RWPE1 (cell line): Measurements from ENCODE around the gene ADCY5.

ENCODE experiments used
- CTCF ChIA-PET: fragments of 350-600 bp; sonication (Branson Sonifier 250); formaldehyde crosslinking; extraction: SDS; loops from one replicate; lab custom pipeline; 2021; lab: Yijun Ruan, JAX
- POLR2A ChIA-PET: fragments of 400-600 bp; formaldehyde crosslinking; extraction: SDS; loops from one replicate; lab custom pipeline; 2020; ENCODE audit warnings: antibody characterized with exemption; ENCODE audit not compliant: low non-redundant PET; lab: Yijun Ruan, JAX
- DNase-seq: peaks from one replicate; pipeline ENCODE4 v3.0.0; 2012; ENCODE audit warnings: low spot score
- H3K27ac ChIP-seq: fragments of 450-650 bp; 2 replicates; pipeline ENCODE4 v1.5.1; 2017
- TF ChIP-seq, protein P1 (sequence below): fragments of 450-650 bp; conservative IDR thresholded peaks from 2 replicates; pipeline ENCODE4 v1.5.1; 2017; ENCODE audit warnings: low read depth, mild to moderate bottlenecking

Gene ADCY5

DNA sequence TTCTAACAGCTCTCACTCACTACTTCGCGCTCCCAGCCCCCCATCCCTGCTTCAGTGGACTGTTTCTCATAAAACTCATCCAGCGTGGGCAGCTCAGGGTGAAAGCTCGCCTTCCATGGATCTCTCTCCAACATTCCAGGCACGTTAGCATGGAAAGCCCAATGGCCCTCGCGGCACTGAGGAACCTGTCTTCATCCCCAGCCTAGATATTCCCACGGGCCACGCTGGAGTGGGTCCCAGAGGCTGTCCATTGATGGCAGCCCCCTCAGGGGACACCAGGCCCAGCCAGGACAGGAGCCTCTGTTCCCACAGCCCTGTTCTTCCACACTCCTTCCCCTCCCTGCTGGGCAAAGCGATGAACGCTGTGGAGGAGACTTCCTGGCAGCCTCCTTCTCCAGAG lies 126.0 kb downstream of the ADCY5 start:
- ChIA-PET POLR2A (no interaction called here), CTCF (no interaction called here)
- TF ChIP-seq, protein P1, sequence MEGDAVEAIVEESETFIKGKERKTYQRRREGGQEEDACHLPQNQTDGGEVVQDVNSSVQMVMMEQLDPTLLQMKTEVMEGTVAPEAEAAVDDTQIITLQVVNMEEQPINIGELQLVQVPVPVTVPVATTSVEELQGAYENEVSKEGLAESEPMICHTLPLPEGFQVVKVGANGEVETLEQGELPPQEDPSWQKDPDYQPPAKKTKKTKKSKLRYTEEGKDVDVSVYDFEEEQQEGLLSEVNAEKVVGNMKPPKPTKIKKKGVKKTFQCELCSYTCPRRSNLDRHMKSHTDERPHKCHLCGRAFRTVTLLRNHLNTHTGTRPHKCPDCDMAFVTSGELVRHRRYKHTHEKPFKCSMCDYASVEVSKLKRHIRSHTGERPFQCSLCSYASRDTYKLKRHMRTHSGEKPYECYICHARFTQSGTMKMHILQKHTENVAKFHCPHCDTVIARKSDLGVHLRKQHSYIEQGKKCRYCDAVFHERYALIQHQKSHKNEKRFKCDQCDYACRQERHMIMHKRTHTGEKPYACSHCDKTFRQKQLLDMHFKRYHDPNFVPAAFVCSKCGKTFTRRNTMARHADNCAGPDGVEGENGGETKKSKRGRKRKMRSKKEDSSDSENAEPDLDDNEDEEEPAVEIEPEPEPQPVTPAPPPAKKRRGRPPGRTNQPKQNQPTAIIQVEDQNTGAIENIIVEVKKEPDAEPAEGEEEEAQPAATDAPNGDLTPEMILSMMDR = no peak
- no peak for DNase-seq
- H3K27ac ChIP-seq = no peak overlapping the region

- DNase-seq = no peak
- H3K27ac ChIP-seq = no peak overlapping the region
- ChIA-PET POLR2A (no interaction called here), CTCF (interaction anchor here (0.6 kb wide), 1 partner anchor 126 kb away, joined by 3 read pairs; no protein-coding TSS in a partner anchor)
- TF ChIP-seq, protein P1 = no peak
Measured at GRCh38 chr3:123321806-123322205, 127.1 kb downstream of the ADCY5 start.

DNA sequence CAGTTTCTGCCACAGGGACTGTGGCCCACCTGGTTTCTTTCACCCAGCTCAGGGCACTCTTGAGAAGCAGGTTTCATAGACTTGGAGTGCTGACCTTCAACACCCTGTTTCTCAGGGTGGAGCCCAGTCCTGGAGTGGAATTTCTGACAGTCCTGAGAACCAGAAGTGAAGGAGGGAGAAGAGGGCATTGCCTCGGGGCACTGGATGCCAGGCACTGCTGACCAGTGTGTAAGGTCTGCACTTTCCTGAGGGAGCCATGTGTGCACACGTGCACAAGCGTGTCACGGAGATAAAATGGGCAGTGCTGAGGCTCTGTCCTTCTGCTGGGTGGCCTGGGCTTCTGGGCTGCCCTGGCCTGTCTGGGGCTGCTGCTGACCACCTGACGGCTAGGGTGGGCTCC lies 128.7 kb downstream of the ADCY5 start:
- TF ChIP-seq, protein P1 = no peak
- POLR2A ChIA-PET = no interaction called here
- CTCF ChIA-PET = interaction anchor here (0.6 kb wide), 1 partner anchor 62 kb away, joined by 4 read pairs; no protein-coding TSS in a partner anchor

DNA sequence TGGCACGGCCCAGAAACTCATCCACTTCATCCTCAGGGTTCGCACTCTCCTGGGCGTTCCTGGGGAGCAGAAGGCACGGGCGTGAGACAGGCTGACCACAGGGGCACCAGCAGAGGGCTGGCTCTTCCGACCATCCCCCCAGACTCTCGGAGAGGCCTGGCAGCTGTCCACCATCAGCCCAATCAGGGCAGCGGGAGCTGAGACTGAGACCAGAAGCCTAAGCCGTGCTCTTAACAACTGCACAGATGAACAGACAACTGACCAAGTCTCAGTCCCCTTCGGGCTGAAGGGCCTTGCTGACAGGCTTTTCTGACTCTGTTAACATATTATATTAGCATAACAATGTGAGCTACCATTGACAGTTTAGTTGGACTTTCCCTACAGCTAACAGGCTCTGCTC lies 129.1 kb downstream of the ADCY5 start:
- no peak for DNase-seq
- POLR2A ChIA-PET = no interaction called here

More for the DNA sequence above, 128.7 kb downstream of the ADCY5 start:
- H3K27ac ChIP-seq = no peak overlapping the region
- DNase-seq = no peak

DNA sequence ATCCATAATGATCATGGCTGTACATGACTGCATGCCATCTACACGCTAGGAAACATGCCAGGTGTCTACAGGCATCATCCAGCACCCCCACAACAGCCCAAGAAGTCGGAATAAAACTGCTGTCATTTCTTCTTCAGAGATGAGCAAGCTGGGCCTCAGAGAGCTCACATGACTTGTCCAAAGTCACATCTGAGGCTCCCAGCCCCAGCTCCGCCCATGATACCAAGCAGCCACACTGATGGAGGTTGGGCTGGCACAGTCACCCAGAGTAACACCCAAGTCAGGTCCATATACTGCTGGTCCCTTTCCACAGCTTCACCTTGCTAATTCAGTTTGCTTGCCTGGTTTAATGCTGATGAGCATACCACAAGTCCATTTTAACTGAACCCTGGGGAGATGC lies 130.5 kb downstream of the ADCY5 start:
- POLR2A ChIA-PET = no interaction called here
- TF ChIP-seq, protein P1 = no peak
- CTCF ChIA-PET = no interaction called here
- DNase-seq = no peak
- H3K27ac ChIP-seq = no peak overlapping the region

More for the DNA sequence above, 129.1 kb downstream of the ADCY5 start:
- CTCF ChIA-PET = no interaction called here
- H3K27ac ChIP-seq = no peak overlapping the region
- TF ChIP-seq, protein P1 = no peak

DNA sequence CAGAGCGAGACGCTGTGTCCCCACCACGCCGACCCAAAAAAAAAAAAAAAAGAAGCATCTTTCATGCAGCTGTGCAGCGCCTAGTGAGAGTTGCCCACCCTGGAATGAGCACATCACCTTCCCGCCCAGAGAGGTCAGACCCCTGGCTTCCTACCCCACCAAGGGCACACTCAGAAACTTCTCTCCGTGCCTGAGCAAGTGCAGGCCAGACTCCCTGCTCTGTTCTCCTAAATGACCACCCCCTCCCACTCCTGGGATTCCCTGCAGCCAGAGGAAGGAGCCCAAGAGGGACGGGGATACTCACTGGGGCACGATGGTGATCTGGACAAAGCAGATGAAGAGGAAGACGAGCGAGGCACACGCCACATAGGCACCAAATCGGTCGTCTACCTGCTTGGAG lies 131.2 kb downstream of the ADCY5 start:
- TF ChIP-seq, protein P1 = no peak
- DNase-seq = no peak
- H3K27ac ChIP-seq = no peak overlapping the region
- CTCF ChIA-PET = no interaction called here
- POLR2A ChIA-PET = no interaction called here
